ENCODE data around the gene DOCK9.

GRCh38 chr13:98977568-98978265 is at the start of gene DOCK9:
- TF ChIP-seq CTCF (IDR thresholded peaks at IDR 0.05; ENCODE audit: extremely low read depth in 1 of 2, insufficient read depth in 1 of 2, low read depth in 1 of 2, low read length in 2 of 2) (no peak), EZH2 (IDR thresholded peaks at IDR 0.05; ENCODE audit: borderline replicate concordance, low read depth, low read length, severe bottlenecking) (no peak), POLR2AphosphoS5 (IDR thresholded peaks at IDR 0.05; ENCODE audit: insufficient read depth, low read depth, low read length) (peak; percentile 58), POLR2A (IDR thresholded peaks at IDR 0.05; ENCODE audit: low read depth, low read length) (peak; percentile 87), MAX (IDR thresholded peaks at IDR 0.05; ENCODE audit: insufficient read depth, insufficient read length) (no peak), GATA2 (IDR thresholded peaks at IDR 0.05; ENCODE audit: insufficient read depth, insufficient read length, low read depth, low read length) (no peak), FOS (IDR thresholded peaks at IDR 0.05; ENCODE audit: borderline replicate concordance, insufficient read depth, low read length) (no peak), JUN (IDR thresholded peaks at IDR 0.05; ENCODE audit: borderline replicate concordance, insufficient read depth, insufficient read length, low read depth) (no peak), MYC (IDR thresholded peaks at IDR 0.05; ENCODE audit: low read depth, low read length) (no peak)

Measured in endothelial cell of umbilical vein (primary cell).